ENCODE measurements around the gene MTERF4. TPM values are rescaled to one million over a fixed set of nuclear protein-coding genes. Genes with fewer than 3 reads are reported as not detected.
A peak's percentile ranks its signal among the peaks of the same experiment; 100 is the strongest.

MTERF4 gene
- total and polyA plus RNA-seq, 8 donors, result 3.2 to 85.7 (median 29.2) TPM

DNA sequence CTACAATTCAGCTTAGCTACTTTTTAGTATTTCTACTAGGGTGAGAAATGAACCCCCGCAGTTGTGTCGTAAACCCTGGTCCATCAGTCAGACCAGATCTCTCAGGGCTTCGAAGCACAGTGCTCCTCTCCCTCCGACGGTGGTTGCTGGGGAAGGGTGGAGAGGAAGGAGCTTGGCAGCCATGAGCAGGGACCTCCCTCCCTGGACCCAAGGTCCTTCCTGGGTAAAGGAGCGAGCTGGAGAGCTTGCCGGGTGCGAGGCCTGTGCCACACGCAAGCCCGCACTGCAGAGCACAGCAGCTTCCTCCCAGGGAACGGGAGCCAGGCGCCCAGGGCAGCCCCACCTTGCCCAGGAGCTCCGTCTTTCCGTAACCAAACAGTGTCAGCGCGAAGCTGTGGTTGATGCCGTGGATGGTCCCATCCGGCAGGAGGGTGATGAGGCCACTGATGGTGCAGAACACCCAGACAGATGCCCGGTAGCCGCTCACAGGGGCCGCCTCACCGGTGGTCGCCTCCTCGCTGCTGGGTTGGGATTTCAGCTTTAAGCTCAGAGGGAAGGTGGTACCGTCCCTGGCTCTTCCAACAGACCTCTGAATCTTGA, 34.7 kb upstream of the MTERF4 start:
- DNase-seq, result no peak
- TF ChIP-seq POLR2AphosphoS5 (IDR thresholded peaks at IDR 0.05), result no peak
- TF ChIP-seq, protein P1, sequence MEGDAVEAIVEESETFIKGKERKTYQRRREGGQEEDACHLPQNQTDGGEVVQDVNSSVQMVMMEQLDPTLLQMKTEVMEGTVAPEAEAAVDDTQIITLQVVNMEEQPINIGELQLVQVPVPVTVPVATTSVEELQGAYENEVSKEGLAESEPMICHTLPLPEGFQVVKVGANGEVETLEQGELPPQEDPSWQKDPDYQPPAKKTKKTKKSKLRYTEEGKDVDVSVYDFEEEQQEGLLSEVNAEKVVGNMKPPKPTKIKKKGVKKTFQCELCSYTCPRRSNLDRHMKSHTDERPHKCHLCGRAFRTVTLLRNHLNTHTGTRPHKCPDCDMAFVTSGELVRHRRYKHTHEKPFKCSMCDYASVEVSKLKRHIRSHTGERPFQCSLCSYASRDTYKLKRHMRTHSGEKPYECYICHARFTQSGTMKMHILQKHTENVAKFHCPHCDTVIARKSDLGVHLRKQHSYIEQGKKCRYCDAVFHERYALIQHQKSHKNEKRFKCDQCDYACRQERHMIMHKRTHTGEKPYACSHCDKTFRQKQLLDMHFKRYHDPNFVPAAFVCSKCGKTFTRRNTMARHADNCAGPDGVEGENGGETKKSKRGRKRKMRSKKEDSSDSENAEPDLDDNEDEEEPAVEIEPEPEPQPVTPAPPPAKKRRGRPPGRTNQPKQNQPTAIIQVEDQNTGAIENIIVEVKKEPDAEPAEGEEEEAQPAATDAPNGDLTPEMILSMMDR (IDR thresholded peaks at IDR 0.05), result no peak
- no peak for TF ChIP-seq EP300 (IDR thresholded peaks at IDR 0.05)
- TF ChIP-seq POLR2A (IDR thresholded peaks at IDR 0.05), result no peak
- no peaks in the 10 kb centered on the region for H3K27me3 ChIP-seq
- intact Hi-C loops (cut with DNase I; ENCODE audit: low total_unique reads), result no loop called here
- H3K4me1 ChIP-seq, result no peaks in the 10 kb centered on the region
- 94 to 97% (median 97%) methylated on average over 13 to 25 of the region's 25 CpGs for WGBS, 5 donors
- H3K36me3 ChIP-seq, result peaks cover 0 to 62% (median 50%) of the 10 kb centered on the region in 4 donors
- H3K4me3 ChIP-seq, result no peak overlapping the region
- H3K27ac ChIP-seq, result no peak overlapping the region
- no peaks in the 10 kb centered on the region for H3K9me3 ChIP-seq

DNA sequence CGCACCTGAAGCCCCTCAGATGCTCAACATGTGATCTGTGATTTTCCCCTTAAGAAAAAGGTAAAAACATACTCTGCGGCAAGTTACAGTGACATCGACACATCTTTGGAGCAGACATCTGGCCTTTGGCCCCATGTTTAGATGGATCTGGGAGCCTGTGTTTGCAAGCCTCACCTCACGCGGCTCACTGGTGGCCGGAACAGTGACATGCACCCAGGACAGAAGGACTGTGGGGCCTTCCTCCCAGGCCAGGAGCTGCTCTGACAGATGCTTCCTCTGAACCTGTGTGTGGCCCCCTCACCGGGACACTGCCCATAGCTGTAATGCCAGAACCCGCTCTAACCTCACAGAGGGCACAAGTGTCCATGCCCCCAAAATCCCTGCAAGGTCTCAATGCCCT, 34.1 kb upstream of the MTERF4 start:
- Histone ChIP-seq H3K27ac (no peak overlapping the region), H3K4me1 (no peaks in the 10 kb centered on the region), H3K36me3 (peaks cover 0 to 62% (median 49%) of the 10 kb centered on the region in 4 donors), H3K4me3 (no peak overlapping the region), H3K9me3 (no peaks in the 10 kb centered on the region), H3K27me3 (no peaks in the 10 kb centered on the region)
- WGBS, 5 donors, result 93 to 97% (median 96%) methylated on average over 7 to 8 of the region's 8 CpGs
- DNase-seq, result no peak
- intact Hi-C loops (cut with DNase I; ENCODE audit: low total_unique reads), result no loop called here
- no peak for TF ChIP-seq POLR2AphosphoS5 (IDR thresholded peaks at IDR 0.05)
- no peak for TF ChIP-seq EP300 (IDR thresholded peaks at IDR 0.05)
- TF ChIP-seq, protein P1 (IDR thresholded peaks at IDR 0.05), result no peak
- TF ChIP-seq POLR2A (IDR thresholded peaks at IDR 0.05), result no peak

DNA sequence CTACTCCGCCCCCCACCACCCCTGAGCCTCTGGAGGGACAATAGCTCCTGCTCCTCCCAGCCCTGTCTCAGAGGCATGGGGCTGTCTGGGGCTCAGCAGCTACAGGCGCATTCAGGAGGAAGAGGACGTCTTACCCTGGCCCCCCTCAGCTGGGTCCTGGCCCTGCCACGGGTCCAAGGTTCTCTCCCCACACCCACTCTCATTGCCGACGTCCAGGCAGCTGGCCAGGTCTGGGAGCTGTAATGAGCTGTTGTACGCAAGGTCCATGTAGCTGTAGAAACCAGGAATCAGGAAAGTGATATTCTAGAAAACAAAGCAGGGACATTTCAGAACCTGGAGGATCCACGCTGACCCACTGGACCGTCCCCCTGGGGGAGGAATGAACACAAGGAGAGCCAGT, 33.6 kb upstream of the MTERF4 start:
- intact Hi-C loops (cut with DNase I; ENCODE audit: low total_unique reads), result no loop called here
- Histone ChIP-seq H3K27me3 (no peaks in the 10 kb centered on the region), H3K4me1 (no peaks in the 10 kb centered on the region), H3K27ac (no peak overlapping the region), H3K4me3 (no peak overlapping the region), H3K36me3 (peaks cover 0 to 64% (median 49%) of the 10 kb centered on the region in 4 donors), H3K9me3 (no peaks in the 10 kb centered on the region)
- WGBS, 5 donors, result 65 to 82% (median 77%) methylated on average over 9 of the region's 9 CpGs
- no peak for TF ChIP-seq EP300 (IDR thresholded peaks at IDR 0.05)
- no peak for TF ChIP-seq POLR2A (IDR thresholded peaks at IDR 0.05)
- TF ChIP-seq, protein P1 (IDR thresholded peaks at IDR 0.05), result no peak
- no peak for TF ChIP-seq POLR2AphosphoS5 (IDR thresholded peaks at IDR 0.05)
- DNase-seq, result peak in 1 of 2 donors; percentile 37

DNA sequence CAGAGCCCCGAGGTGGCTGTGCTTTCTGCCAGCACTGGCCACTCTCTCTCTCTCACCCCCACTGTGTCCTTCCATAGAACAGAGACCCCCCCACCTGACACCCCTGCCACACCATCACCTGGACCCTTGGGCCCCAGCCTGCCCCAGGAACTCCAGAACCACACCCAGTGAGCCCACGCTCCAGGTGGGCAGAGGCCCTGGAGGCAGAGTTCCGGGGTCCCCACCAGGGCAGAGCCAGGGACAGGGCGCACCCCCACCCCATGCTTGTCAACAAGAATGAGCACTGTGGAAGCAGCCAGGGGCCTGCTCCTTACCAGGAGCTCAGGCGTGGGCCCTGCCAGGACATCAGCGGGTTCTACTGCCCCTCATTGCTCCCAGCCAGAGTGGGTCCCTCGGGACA, 32.6 kb upstream of the MTERF4 start:
- H3K9me3 ChIP-seq, result no peaks in the 10 kb centered on the region
- H3K4me3 ChIP-seq, result no peak overlapping the region
- no peak for DNase-seq
- H3K27ac ChIP-seq, result no peak overlapping the region
- TF ChIP-seq, protein P1 (IDR thresholded peaks at IDR 0.05), result no peak
- TF ChIP-seq POLR2A (IDR thresholded peaks at IDR 0.05) (no peak), EP300 (IDR thresholded peaks at IDR 0.05) (no peak), POLR2AphosphoS5 (IDR thresholded peaks at IDR 0.05) (no peak)
- intact Hi-C loops (cut with DNase I; ENCODE audit: low total_unique reads), result no loop called here
- H3K4me1 ChIP-seq, result no peaks in the 10 kb centered on the region
- 92 to 96% (median 94%) methylated on average over 7 of the region's 7 CpGs for WGBS, 5 donors
- H3K27me3 ChIP-seq, result no peaks in the 10 kb centered on the region
- peaks cover 0 to 62% (median 39%) of the 10 kb centered on the region in 4 donors for H3K36me3 ChIP-seq
